ENCODE data around the gene SMCO3.

SMCO3 gene

DNA sequence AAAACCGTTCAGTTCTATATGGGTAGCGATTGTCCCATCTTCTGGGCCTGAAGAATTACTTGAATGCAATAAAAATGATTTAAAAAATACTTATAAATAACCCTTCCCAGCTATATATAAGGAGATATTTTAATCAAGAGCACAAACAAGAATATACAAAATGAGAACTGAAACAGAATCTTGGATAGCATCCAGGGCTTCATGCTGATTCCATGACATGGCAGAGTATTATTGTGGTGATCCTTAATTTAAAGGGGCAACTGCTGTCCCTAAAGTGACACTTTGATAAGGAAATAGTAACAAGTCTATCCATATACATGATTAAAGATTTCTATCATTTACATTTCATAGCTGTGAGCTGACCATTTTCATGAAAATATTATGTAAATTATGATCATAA is 29.5 kb downstream of the SMCO3 start:
- TF ChIP-seq, protein P1, sequence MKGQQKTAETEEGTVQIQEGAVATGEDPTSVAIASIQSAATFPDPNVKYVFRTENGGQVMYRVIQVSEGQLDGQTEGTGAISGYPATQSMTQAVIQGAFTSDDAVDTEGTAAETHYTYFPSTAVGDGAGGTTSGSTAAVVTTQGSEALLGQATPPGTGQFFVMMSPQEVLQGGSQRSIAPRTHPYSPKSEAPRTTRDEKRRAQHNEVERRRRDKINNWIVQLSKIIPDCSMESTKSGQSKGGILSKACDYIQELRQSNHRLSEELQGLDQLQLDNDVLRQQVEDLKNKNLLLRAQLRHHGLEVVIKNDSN (IDR thresholded peaks at IDR 0.05): no peak
- TF ChIP-seq NFIC (IDR thresholded peaks at IDR 0.05): no peak
- no peak for TF ChIP-seq CREB1 (IDR thresholded peaks at IDR 0.05; ENCODE audit: low read depth)
- no peak for TF ChIP-seq YY1 (IDR thresholded peaks at IDR 0.05; ENCODE audit: low read depth)
- no peak for TF ChIP-seq EGR1 (IDR thresholded peaks at IDR 0.05)
- no peak for TF ChIP-seq EP300 (IDR thresholded peaks at IDR 0.05; ENCODE audit: borderline replicate concordance)
- TF ChIP-seq TAF1 (IDR thresholded peaks at IDR 0.05; ENCODE audit: low read depth): no peak
- TF ChIP-seq CEBPB (IDR thresholded peaks at IDR 0.05): no peak
- no peak for TF ChIP-seq TCF12 (IDR thresholded peaks at IDR 0.05; ENCODE audit: low read depth)
- TF ChIP-seq, protein P2, sequence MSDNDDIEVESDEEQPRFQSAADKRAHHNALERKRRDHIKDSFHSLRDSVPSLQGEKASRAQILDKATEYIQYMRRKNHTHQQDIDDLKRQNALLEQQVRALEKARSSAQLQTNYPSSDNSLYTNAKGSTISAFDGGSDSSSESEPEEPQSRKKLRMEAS (IDR thresholded peaks at IDR 0.05): no peak
- TF ChIP-seq RAD21 (IDR thresholded peaks at IDR 0.05; ENCODE audit: low read depth): no peak
- TF ChIP-seq TEAD4 (IDR thresholded peaks at IDR 0.05): no peak
- no peak for TF ChIP-seq FOXM1 (IDR thresholded peaks at IDR 0.05; ENCODE audit: borderline replicate concordance, low read depth)
- no peak for TF ChIP-seq REST (IDR thresholded peaks at IDR 0.05; ENCODE audit: low read depth)

DNA sequence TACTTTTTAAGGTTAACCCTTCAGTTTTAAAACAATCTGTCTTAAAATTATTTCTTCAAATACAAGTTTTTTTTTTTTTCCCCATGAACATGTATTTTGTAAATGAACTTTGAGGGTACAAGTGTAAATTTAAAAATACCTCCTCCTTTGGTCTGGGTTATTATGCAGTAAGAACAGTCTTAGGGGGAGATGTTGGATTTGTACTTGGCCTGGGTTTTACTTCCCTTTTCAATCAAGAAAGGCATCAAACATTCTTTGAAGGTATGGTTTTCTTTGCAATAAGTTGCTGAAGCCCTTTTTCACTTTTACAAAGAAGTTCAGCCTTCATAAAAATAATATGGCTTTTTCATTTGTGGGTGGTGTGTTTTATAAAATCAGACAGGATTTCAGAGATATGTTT is 31.2 kb downstream of the SMCO3 start:
- TF ChIP-seq TEAD4 (IDR thresholded peaks at IDR 0.05): no peak
- TF ChIP-seq YY1 (IDR thresholded peaks at IDR 0.05; ENCODE audit: low read depth): no peak
- TF ChIP-seq, protein P2 (IDR thresholded peaks at IDR 0.05): no peak
- TF ChIP-seq TAF1 (IDR thresholded peaks at IDR 0.05; ENCODE audit: low read depth): no peak
- TF ChIP-seq CREB1 (IDR thresholded peaks at IDR 0.05; ENCODE audit: low read depth): no peak
- no peak for TF ChIP-seq EP300 (IDR thresholded peaks at IDR 0.05; ENCODE audit: borderline replicate concordance)
- TF ChIP-seq REST (IDR thresholded peaks at IDR 0.05; ENCODE audit: low read depth): no peak
- TF ChIP-seq FOXM1 (IDR thresholded peaks at IDR 0.05; ENCODE audit: borderline replicate concordance, low read depth): no peak
- TF ChIP-seq ZBTB7A (IDR thresholded peaks at IDR 0.05; ENCODE audit: low read depth): no peak
- TF ChIP-seq EGR1 (IDR thresholded peaks at IDR 0.05): no peak

DNA sequence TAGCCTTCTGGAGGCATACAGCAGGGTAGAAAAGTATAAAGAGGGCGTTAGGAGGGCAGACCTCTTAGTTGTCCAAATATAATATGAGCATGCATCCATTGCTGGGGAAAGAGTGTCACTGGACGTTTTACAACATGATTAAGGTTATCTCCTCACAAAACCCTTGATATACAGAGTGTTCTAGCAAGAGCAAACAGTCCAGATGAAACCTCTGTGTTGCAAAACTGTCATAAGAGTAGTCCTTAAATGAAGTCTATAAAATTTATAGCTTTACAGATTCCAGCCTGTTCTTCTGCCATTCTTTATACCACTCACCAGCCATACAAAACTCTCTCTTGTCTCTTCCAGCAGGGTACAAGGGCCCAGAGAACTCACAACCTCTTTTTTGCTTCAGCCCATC is 32.4 kb downstream of the SMCO3 start:
- TF ChIP-seq, protein P1 (IDR thresholded peaks at IDR 0.05): no peak
- TF ChIP-seq FOXM1 (IDR thresholded peaks at IDR 0.05; ENCODE audit: borderline replicate concordance, low read depth): no peak
- TF ChIP-seq RAD21 (IDR thresholded peaks at IDR 0.05; ENCODE audit: low read depth): no peak
- TF ChIP-seq TAF1 (IDR thresholded peaks at IDR 0.05; ENCODE audit: low read depth): no peak

DNA sequence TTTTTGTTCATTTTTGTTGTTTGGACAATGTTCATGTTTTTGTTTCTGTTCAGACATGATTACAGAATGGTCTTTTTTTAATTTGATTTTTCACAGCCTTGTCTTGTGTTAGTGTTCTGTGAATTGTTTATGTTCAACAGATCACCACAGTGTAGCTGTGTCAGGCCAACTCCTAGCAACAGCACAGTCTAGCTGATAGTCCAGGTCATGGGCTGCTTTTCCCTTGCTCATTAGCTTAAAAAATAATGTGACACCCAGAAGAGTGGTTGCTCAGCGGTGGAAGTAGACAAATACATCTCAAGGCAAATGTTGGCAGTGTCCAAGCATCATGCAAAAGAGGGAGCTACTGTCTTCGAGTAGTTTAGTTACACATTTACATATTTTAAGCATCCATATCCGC is 33.1 kb downstream of the SMCO3 start:
- no peak for TF ChIP-seq EGR1 (IDR thresholded peaks at IDR 0.05)
- TF ChIP-seq RAD21 (IDR thresholded peaks at IDR 0.05; ENCODE audit: low read depth): no peak
- TF ChIP-seq FOXM1 (IDR thresholded peaks at IDR 0.05; ENCODE audit: borderline replicate concordance, low read depth): no peak
- no peak for TF ChIP-seq CREB1 (IDR thresholded peaks at IDR 0.05; ENCODE audit: low read depth)
- TF ChIP-seq CEBPB (IDR thresholded peaks at IDR 0.05): no peak
- TF ChIP-seq TAF1 (IDR thresholded peaks at IDR 0.05; ENCODE audit: low read depth): no peak
- TF ChIP-seq, protein P2 (IDR thresholded peaks at IDR 0.05): no peak
- TF ChIP-seq EP300 (IDR thresholded peaks at IDR 0.05; ENCODE audit: borderline replicate concordance): no peak
- TF ChIP-seq NFIC (IDR thresholded peaks at IDR 0.05): no peak
- no peak for TF ChIP-seq ZBTB7A (IDR thresholded peaks at IDR 0.05; ENCODE audit: low read depth)
- TF ChIP-seq, protein P1 (IDR thresholded peaks at IDR 0.05): no peak

- no peak for TF ChIP-seq CEBPB (IDR thresholded peaks at IDR 0.05)
- TF ChIP-seq RAD21 (IDR thresholded peaks at IDR 0.05; ENCODE audit: low read depth): no peak
- no peak for TF ChIP-seq FOXM1 (IDR thresholded peaks at IDR 0.05; ENCODE audit: borderline replicate concordance, low read depth)
- TF ChIP-seq, protein P2 (IDR thresholded peaks at IDR 0.05): no peak
- no peak for TF ChIP-seq ZBTB7A (IDR thresholded peaks at IDR 0.05; ENCODE audit: low read depth)
These were observed 34.1 kb downstream of the SMCO3 start for GRCh38 chr12:14779834-14780233.

All from Ishikawa (cell line).